Suppressor macrophage treated with lipopolysaccharide for 4 hours (primary cell): ENCODE results near the gene BCAR3.
"Not testable (repeated sequence)": the region's sequence is repeated elsewhere in the genome, so short reads cannot be mapped to it uniquely, and the experiment has no call there.

ENCODE experiments used
- DNase-seq: peaks from one replicate; pipeline ENCODE4 v3.0.0-alpha.2; 2020

BCAR3 gene

GRCh38 chr1:93667642-93668041 lies 14.0 kb downstream of the BCAR3 start:
- no peak for DNase-seq

- no peak for DNase-seq
Observed at GRCh38 chr1:93666613-93667384, 14.8 kb downstream of the BCAR3 start.

- no peak for DNase-seq
Observed at GRCh38 chr1:93665015-93665414, 16.6 kb downstream of the BCAR3 start.

- DNase-seq: no peak
Observed at GRCh38 chr1:93663208-93663614, 18.4 kb downstream of the BCAR3 start.

- peak; percentile 14 for DNase-seq
Observed at GRCh38 chr1:93662481-93663207, 19.0 kb downstream of the BCAR3 start.

GRCh38 chr1:93661829-93662474 lies 19.7 kb downstream of the BCAR3 start:
- peak; percentile 31 for DNase-seq

- DNase-seq: not testable (repeated sequence)
Observed at GRCh38 chr1:93661341-93661740, 20.3 kb downstream of the BCAR3 start.

GRCh38 chr1:93659822-93660503 lies 21.7 kb downstream of the BCAR3 start:
- no peak for DNase-seq

GRCh38 chr1:93658188-93658587 lies 23.4 kb downstream of the BCAR3 start:
- no peak for DNase-seq

- no peak for DNase-seq
Observed at GRCh38 chr1:93656491-93656890, 25.1 kb downstream of the BCAR3 start.

GRCh38 chr1:93653656-93654055 lies 28.0 kb downstream of the BCAR3 start:
- DNase-seq: no peak

- DNase-seq: no peak
Observed at GRCh38 chr1:93652323-93652949, 29.2 kb downstream of the BCAR3 start.

- no peak for DNase-seq
Observed at GRCh38 chr1:93651695-93652094, 29.9 kb downstream of the BCAR3 start.

GRCh38 chr1:93650159-93650558 lies 31.5 kb downstream of the BCAR3 start:
- not testable (repeated sequence) for DNase-seq

GRCh38 chr1:93649231-93649630 lies 32.4 kb downstream of the BCAR3 start:
- no peak for DNase-seq

GRCh38 chr1:93648656-93649055 lies 33.0 kb downstream of the BCAR3 start:
- DNase-seq: no peak

- DNase-seq: no peak
Observed at GRCh38 chr1:93641527-93641926, 40.1 kb downstream of the BCAR3 start.

GRCh38 chr1:93640656-93641440 lies 40.8 kb downstream of the BCAR3 start:
- no peak for DNase-seq

GRCh38 chr1:93638981-93639380 lies 42.7 kb downstream of the BCAR3 start:
- DNase-seq: no peak

- no peak for DNase-seq
Observed at GRCh38 chr1:93638307-93638847, 43.3 kb downstream of the BCAR3 start.

- DNase-seq: no peak
Observed at GRCh38 chr1:93636712-93637111, 44.9 kb downstream of the BCAR3 start.
